Endothelial cell of umbilical vein (primary cell): ENCODE results near the gene ZIC4. TPM values are rescaled to one million over a fixed set of nuclear protein-coding genes. Genes with fewer than 3 reads are reported as not detected.

ENCODE experiments used
- BruUV-seq: library from RNA; stranded (reverse); fragments of 400-500 nt; replicated peaks from 2 replicates; lab custom pipeline; 2021; lab: Mats Ljungman, UMichigan
- CTCF ChIA-PET: fragments of 300-600, 350-600 bp; sonication (Branson Sonifier 250); formaldehyde crosslinking; loops from one replicate; lab custom pipeline; 2021; ENCODE audit warnings: antibody characterized with exemption, inconsistent platforms; lab: Charles Lee
- POLR2A ChIA-PET: fragments of 300-600, 350-600 bp; sonication (Branson Sonifier 250); formaldehyde crosslinking; loops from one replicate; lab custom pipeline; 2021; ENCODE audit warnings: antibody characterized with exemption, inconsistent platforms; lab: Charles Lee
- DNase-seq: peaks from one replicate; pipeline ENCODE4 v3.0.0-alpha.2; 2011; ENCODE audit warnings: low read depth, low spot score
- FAIRE-seq: peaks from 2 replicates; lab custom pipeline; 2011; peaks lifted over from hg19 to GRCh38; lab: Jason Lieb, UNC
- H2AFZ ChIP-seq: 2 replicates; pipeline ENCODE4 v1.6.0; 2012; ENCODE audit warnings: low read depth, low read length, control low read depth, inconsistent platforms
- H3K27ac ChIP-seq: 2 replicates; pipeline ENCODE4 v1.5.1; 2011; ENCODE audit warnings: low read depth, mild to moderate bottlenecking, control low read depth, low read length, moderate library complexity; ENCODE audit not compliant: insufficient read depth
- H3K27me3 ChIP-seq, 2 experiments: 2 replicates each; pipeline versions ENCODE4 v1.6.0 to v1.6.1; 2011; ENCODE audit warnings: low read length in 2 of 2, mixed read lengths in 1 of 2; ENCODE audit not compliant: control insufficient read depth in 2 of 2, insufficient read depth in 2 of 2
- H3K36me3 ChIP-seq, 2 experiments: 2 replicates in 1 of 2; 3 replicates in 1 of 2; pipeline ENCODE4 v1.5.1; 2011; ENCODE audit warnings: low read length in 2 of 2, mild to moderate bottlenecking in 1 of 2, moderate library complexity in 1 of 2; ENCODE audit not compliant: control insufficient read depth in 2 of 2, insufficient read depth in 2 of 2; ENCODE audit errors: extremely low read depth in 1 of 2
- H3K4me1 ChIP-seq: 3 replicates; pipeline ENCODE4 v1.5.1; 2011; ENCODE audit warnings: mild to moderate bottlenecking, low read length; ENCODE audit not compliant: control insufficient read depth, insufficient read depth; ENCODE audit errors: extremely low read depth
- H3K4me2 ChIP-seq: 2 replicates; pipeline ENCODE4 v1.6.1; 2011; ENCODE audit warnings: low read length, control low read depth, mixed read lengths; ENCODE audit not compliant: insufficient read depth
- H3K4me3 ChIP-seq, 3 experiments: fragments of 200-600 bp in 1 of 3; sonication (generic), shearing (Covaris generic) in 1 of 3; replicated peaks in 1 of 3; 2 replicates each; pipeline ENCODE4 v1.5.1; 2011 to 2016; ENCODE audit warnings: control low read depth in 3 of 3, low read length in 3 of 3, mild to moderate bottlenecking in 2 of 3, inconsistent platforms in 1 of 3, low read depth in 1 of 3, moderate library complexity in 1 of 3; ENCODE audit not compliant: insufficient read depth in 1 of 3
- H3K79me2 ChIP-seq: 2 replicates; pipeline ENCODE4 v1.6.0; 2012; ENCODE audit warnings: low read length, inconsistent platforms; ENCODE audit not compliant: control insufficient read depth, insufficient read depth
- H3K9ac ChIP-seq: replicated peaks from 2 replicates; pipeline ENCODE3; 2011; ENCODE audit warnings: low read length, control low read depth; ENCODE audit not compliant: insufficient read depth; ENCODE audit errors: extremely low read depth
- H3K9me1 ChIP-seq: replicated peaks from 3 replicates; pipeline ENCODE4 v1.6.0; 2011; ENCODE audit warnings: mild to moderate bottlenecking, low read length; ENCODE audit not compliant: control insufficient read depth, insufficient read depth; ENCODE audit errors: extremely low read depth
- H3K9me3 ChIP-seq: replicated peaks from 2 replicates; pipeline ENCODE4 v1.5.1; 2012; ENCODE audit warnings: low read length, inconsistent platforms; ENCODE audit not compliant: control insufficient read depth, insufficient read depth
- H4K20me1 ChIP-seq: replicated peaks from 2 replicates; pipeline ENCODE3; 2011; ENCODE audit warnings: mild to moderate bottlenecking, low read length; ENCODE audit not compliant: control insufficient read depth, insufficient read depth; ENCODE audit errors: extremely low read depth
- CTCF ChIP-seq, 2 donors: IDR thresholded peaks; 1 replicate in 1 of 2; 2 replicates in 1 of 2; pipeline ENCODE4 v1.5.1; 2011; ENCODE audit warnings: low read length in 2 of 2, mild to moderate bottlenecking in 2 of 2, moderate library complexity in 2 of 2, control low read depth in 1 of 2, inconsistent platforms in 1 of 2, low read depth in 1 of 2; ENCODE audit not compliant: insufficient read depth in 1 of 2; ENCODE audit errors: extremely low read depth in 1 of 2
- EZH2 ChIP-seq: IDR thresholded peaks from 2 replicates; pipeline ENCODE4 v1.6.1; 2012; ENCODE audit warnings: borderline replicate concordance, low read depth, mild to moderate bottlenecking, moderate library complexity, low read length, inconsistent platforms; ENCODE audit not compliant: severe bottlenecking
- FOS ChIP-seq: IDR thresholded peaks from 2 replicates; pipeline ENCODE4 v1.6.1; 2011; ENCODE audit warnings: mild to moderate bottlenecking, low read length, moderate library complexity, borderline replicate concordance; ENCODE audit not compliant: insufficient read depth
- GATA2 ChIP-seq: IDR thresholded peaks from 2 replicates; pipeline ENCODE4 v1.7.0; 2011; ENCODE audit warnings: low read depth, mild to moderate bottlenecking, moderate library complexity, mixed read lengths, low read length; ENCODE audit not compliant: insufficient read length, insufficient read depth
- JUN ChIP-seq: IDR thresholded peaks from 2 replicates; pipeline ENCODE4 v1.6.1; 2011; ENCODE audit warnings: borderline replicate concordance, low read depth; ENCODE audit not compliant: insufficient read length, insufficient read depth
- MAX ChIP-seq: IDR thresholded peaks from 2 replicates; pipeline ENCODE4 v1.6.1; 2011; ENCODE audit not compliant: insufficient read depth, insufficient read length
- MYC ChIP-seq: IDR thresholded peaks from one replicate; pipeline ENCODE4 v1.6.1; 2011; ENCODE audit warnings: mild to moderate bottlenecking, low read depth, low read length
- POLR2A ChIP-seq: IDR thresholded peaks from 2 replicates; pipeline ENCODE4 v1.6.1; 2012; ENCODE audit warnings: low read depth, mild to moderate bottlenecking, control low read depth, low read length
- POLR2AphosphoS5 ChIP-seq: IDR thresholded peaks from 2 replicates; pipeline ENCODE4 v1.6.1; 2012; ENCODE audit warnings: low read depth, mild to moderate bottlenecking, control low read depth, low read length, moderate library complexity; ENCODE audit not compliant: insufficient read depth
- dilution Hi-C: fragments of 300-500 bp; cut with MboI; formaldehyde crosslinking; loops from one replicate; pipeline ENCODE4 v1.15.0; 2019; ENCODE audit warnings: low sequenced_read_pairs; ENCODE audit not compliant: extremely low pct_ligation_motif_present
- intact Hi-C: fragments of 100-400 bp; cut with micrococcal nuclease; formaldehyde crosslinking; loops from one replicate; pipeline ENCODE4 v1.10.0; 2022
- polyA plus RNA-seq, 4 experiments: library from polyadenylated mRNA; depleted of rRNA in 3 of 4; stranded (reverse) in 3 of 4; unstranded in 1 of 4; fragments of >200 nt; gene quantifications; 2 replicates each; pipeline versions ENCODE4 v1.2.1 to v1.2.3, GENCODE V29; 2011 to 2012; ENCODE audit warnings: missing spikeins in 1 of 4
- total RNA-seq: library from RNA; stranded (reverse); gene quantifications from 2 replicates; pipeline ENCODE4 v1.2.3, GENCODE V29; 2021

ZIC4 gene
- total and polyA plus RNA-seq, 2 donors (not counting 3 experiments of a cell fraction or from before 2014, with no cell fraction given): not detected

- intact Hi-C loops (no loop called here), dilution Hi-C loops (no loop called here)
- Histone ChIP-seq H3K79me2 (no peaks in the 10 kb centered on the region), H2AFZ (no peak overlapping the region), H3K27me3 (peaks cover 16 to 42% of the 10 kb centered on the region in 2 experiments), H3K9me3 (no peaks in the 10 kb centered on the region), H4K20me1 (no peaks in the 10 kb centered on the region), H3K4me1 (no peaks in the 10 kb centered on the region), H3K9me1 (no peaks in the 10 kb centered on the region), H3K4me3 (no peak overlapping the region), H3K4me2 (no peak overlapping the region), H3K27ac (no peak overlapping the region), H3K9ac (no peak overlapping the region), H3K36me3 (no peaks in the 10 kb centered on the region)
- ChIA-PET POLR2A (no interaction called here), CTCF (interaction anchor here (1.3 kb wide), 1 partner anchor 18 kb away, joined by 3 read pairs; no protein-coding TSS in a partner anchor)
- FAIRE-seq (no peak), DNase-seq (no peak)
- BruUV-seq: no TSS peak
- TF ChIP-seq JUN: no peak
- no peak for TF ChIP-seq CTCF (IDR thresholded peaks at IDR 0.05; ENCODE audit: extremely low read depth in 1 of 2, insufficient read depth in 1 of 2, low read depth in 1 of 2, low read length in 2 of 2)
- no peak for TF ChIP-seq MAX
- no peak for TF ChIP-seq POLR2A
- TF ChIP-seq GATA2: no peak
- no peak for TF ChIP-seq FOS
- TF ChIP-seq POLR2AphosphoS5: no peak
- TF ChIP-seq EZH2: no peak
- no peak for TF ChIP-seq MYC
These were observed 25.4 kb upstream of the ZIC4 start for GRCh38 chr3:147431751-147432150.
